HepG2 (cell line): ENCODE results near the gene CYP2A13. TPM values are rescaled to one million over a fixed set of nuclear protein-coding genes. Genes with fewer than 3 reads are reported as not detected.

ENCODE experiments used
- ATAC-seq: fragments of 200-7000 bp; cut with Tn5 transposase; 3 replicates; pipeline ENCODE4 v1.9.1; 2020; ENCODE audit warnings: mild to moderate bottlenecking, moderate library complexity
- BruUV-seq: library from RNA; stranded (reverse); fragments of 400-500 nt; replicated peaks from 2 replicates; lab custom pipeline; 2021; lab: Mats Ljungman, UMichigan
- CTCF ChIA-PET: fragments of 300-600 bp; formaldehyde crosslinking; extraction: SDS; loops from one replicate; lab custom pipeline; 2021; ENCODE audit warnings: low total read pairs, inconsistent platforms, low intra/inter-chr PET ratio; lab: Yijun Ruan, JAX
- POLR2A ChIA-PET: fragments of 350-600 bp; sonication (Branson Sonifier 250); formaldehyde crosslinking; loops from one replicate; lab custom pipeline; 2020; ENCODE audit warnings: antibody characterized with exemption, inconsistent platforms; lab: Yijun Ruan, JAX
- DNase-seq: peaks from one replicate; pipeline ENCODE4 v3.0.0-alpha.2; 2015; ENCODE audit warnings: low spot score
- FAIRE-seq: peaks from 3 replicates; lab custom pipeline; 2011; peaks lifted over from hg19 to GRCh38; lab: Jason Lieb, UNC
- H2AFZ ChIP-seq: one replicate; pipeline ENCODE4 v1.6.1; 2011; ENCODE audit warnings: low read length, inconsistent platforms
- H3K27ac ChIP-seq: fragments of 300-600 bp; 3 replicates; pipeline ENCODE4 v1.8.0; 2011; ENCODE audit warnings: mixed run types, mild to moderate bottlenecking, mixed read lengths, low read length, inconsistent platforms; ENCODE audit not compliant: insufficient read depth; ENCODE audit errors: extremely low read length
- H3K27me3 ChIP-seq, 2 experiments: fragments of 200-600 bp in 1 of 2; 2 replicates in 1 of 2; 3 replicates in 1 of 2; pipeline versions ENCODE4 v1.6.0 to v1.8.0; 2011; ENCODE audit warnings: low read length in 2 of 2, mild to moderate bottlenecking in 2 of 2, moderate library complexity in 2 of 2, inconsistent platforms in 1 of 2; ENCODE audit not compliant: insufficient read depth in 2 of 2, control insufficient read depth in 1 of 2
- H3K36me3 ChIP-seq, 2 experiments: fragments of 200-600 bp in 1 of 2; replicated peaks in 1 of 2; 2 replicates in 1 of 2; 3 replicates in 1 of 2; pipeline versions ENCODE4 v1.5.1 to v1.8.0; 2011; ENCODE audit warnings: low read length in 2 of 2, inconsistent platforms in 1 of 2; ENCODE audit not compliant: insufficient read depth in 2 of 2, control insufficient read depth in 1 of 2
- H3K4me1 ChIP-seq: 2 replicates; pipeline ENCODE4 v1.5.1; 2012; ENCODE audit warnings: low read length, inconsistent platforms; ENCODE audit not compliant: insufficient read depth
- H3K4me2 ChIP-seq: 2 replicates; pipeline ENCODE4 v1.6.0; 2011; ENCODE audit warnings: low read depth, low read length, inconsistent platforms
- H3K4me3 ChIP-seq, 3 experiments: fragments of 200-600 bp in 1 of 3; sonication (generic), shearing (Covaris generic) in 1 of 3; replicated peaks in 1 of 3; 2 replicates each; pipeline ENCODE4 v1.5.1; 2011 to 2016; ENCODE audit warnings: low read length in 3 of 3, inconsistent platforms in 2 of 3, low read depth in 2 of 3, mild to moderate bottlenecking in 2 of 3, control low read depth in 1 of 3, mixed read lengths in 1 of 3; ENCODE audit not compliant: insufficient read depth in 1 of 3
- H3K79me2 ChIP-seq: one replicate; pipeline ENCODE4 v1.6.1; 2011; ENCODE audit warnings: low read length, inconsistent platforms; ENCODE audit not compliant: insufficient read depth
- H3K9ac ChIP-seq: 2 replicates; pipeline ENCODE4 v1.6.0; 2011; ENCODE audit warnings: mild to moderate bottlenecking, low read depth, low read length, inconsistent platforms; ENCODE audit not compliant: insufficient read depth
- H3K9me3 ChIP-seq: 2 replicates; pipeline ENCODE4 v1.5.1; 2012; ENCODE audit warnings: mild to moderate bottlenecking, low read length
- H4K20me1 ChIP-seq: 2 replicates; pipeline ENCODE4 v1.6.0; 2011; ENCODE audit warnings: inconsistent platforms, mild to moderate bottlenecking, low read length, moderate library complexity; ENCODE audit not compliant: insufficient read depth
- CEBPB ChIP-seq: IDR thresholded peaks from 2 replicates; pipeline ENCODE4 v1.6.1; 2011; ENCODE audit warnings: low read depth, low read length, improper control_type of control experiment, borderline replicate concordance
- CTCF ChIP-seq: sonication (generic); formaldehyde crosslinking; IDR thresholded peaks from 2 replicates; pipeline ENCODE4 v1.5.0; 2020; ENCODE audit warnings: mild to moderate bottlenecking, missing genetic modification reagents, moderate library complexity
- NONO ChIP-seq, 2 experiments: fragments of 450-650 bp in 1 of 2; sonication (generic) in 1 of 2; formaldehyde crosslinking in 1 of 2; IDR thresholded peaks in 1 of 2; conservative IDR thresholded peaks in 1 of 2; 2 replicates each; pipeline versions ENCODE4 v1.6.1 to v1.8.0; 2017 to 2022; ENCODE audit warnings: mild to moderate bottlenecking in 1 of 2, missing genetic modification reagents in 1 of 2, moderate library complexity in 1 of 2
- ZEB1 ChIP-seq: IDR thresholded peaks from 2 replicates; pipeline ENCODE4 v1.6.1; 2012; ENCODE audit warnings: mild to moderate bottlenecking, low read depth, inconsistent platforms; ENCODE audit not compliant: insufficient replicate concordance
- WGBS: methylation state at CpG from one replicate; pipeline ENCODE4 v1.1.6; 2017; ENCODE audit warnings: low lambda C conversion rate; 5-methylcytosine and 5-hydroxymethylcytosine counted together
- in situ Hi-C: cut with HindIII; loops from 2 replicates; pipeline ENCODE4 v1.10.0; 2017; ENCODE audit warnings: low pct_unique_long_range_greater_than_20kb; ENCODE audit not compliant: extremely low pct_ligation_motif_present
- intact Hi-C: fragments of 100-400 bp; cut with micrococcal nuclease; formaldehyde crosslinking; loops from one replicate; pipeline ENCODE4 v1.10.0; 2022; ENCODE audit not compliant: unreplicated experiment
- polyA plus RNA-seq, 8 experiments: library from polyadenylated mRNA; depleted of rRNA in 3 of 8; stranded (reverse) in 7 of 8; unstranded in 1 of 8; fragments of >200 nt; fragmentation: Illumina TruSeq in 4 of 8; extraction: Trizol in 4 of 8; gene quantifications; 2 replicates each; pipeline versions ENCODE4 v1.2.1 to v1.2.3, GENCODE V29; 2011 to 2016; ENCODE audit warnings: low read depth in 4 of 8, missing spikeins in 1 of 8, mixed read lengths in 1 of 8; ENCODE audit not compliant: insufficient read depth in 1 of 8
- total RNA-seq, 5 experiments: library from RNA; depleted of rRNA; stranded (reverse); fragments of >200 nt; fragmentation: Illumina TruSeq; extraction: Trizol; gene quantifications; 2 replicates each; pipeline ENCODE4 v1.2.3, GENCODE V29; 2016; ENCODE audit warnings: low read depth in 1 of 5

The CYP2A13 gene
- total and polyA plus RNA-seq, 2 of the 13 experiments (the other 11 are each of a cell fraction or from before 2014, with no cell fraction given) = not detected

- WGBS = 3% methylated on average over 3 of the region's 3 CpGs
- FAIRE-seq = no peak
- BruUV-seq = no TSS peak
Observed at GRCh38 chr19:41106177-41106576, 17.9 kb downstream of the CYP2A13 start.

GRCh38 chr19:41111296-41111695, 23.0 kb downstream of the CYP2A13 start:
- no peaks in the 10 kb centered on the region for H4K20me1 ChIP-seq
- CTCF ChIA-PET = no interaction called here
- no peak overlapping the region for H2AFZ ChIP-seq
- ATAC-seq (no peak), DNase-seq (no peak), FAIRE-seq (no peak)
- no peaks in the 10 kb centered on the region for H3K4me1 ChIP-seq
- no TSS peak for BruUV-seq
- H3K27ac ChIP-seq = no peak overlapping the region
- intact Hi-C loops = no loop called here
- no peak overlapping the region for H3K9ac ChIP-seq
- H3K4me3 ChIP-seq = no peak overlapping the region
- H3K9me3 ChIP-seq = no peaks in the 10 kb centered on the region
- in situ Hi-C loops = no loop called here
- H3K27me3 ChIP-seq = peaks cover 0 to 13% of the 10 kb centered on the region in 2 experiments; a peak in 2 of 5 replicates
- H3K36me3 ChIP-seq = no peaks in the 10 kb centered on the region
- POLR2A ChIA-PET = no interaction called here
- no peak for TF ChIP-seq CTCF (CRISPR knock-in tag)
- H3K4me2 ChIP-seq = no peak overlapping the region
- no peaks in the 10 kb centered on the region for H3K79me2 ChIP-seq
- WGBS = 41% methylated on average over 9 of the region's 9 CpGs

More at GRCh38 chr19:41106177-41106576, 17.9 kb downstream of the CYP2A13 start:
- Histone ChIP-seq H3K36me3 (no peaks in the 10 kb centered on the region), H3K27ac (no peak overlapping the region), H3K4me1 (no peaks in the 10 kb centered on the region), H3K79me2 (no peaks in the 10 kb centered on the region), H3K27me3 (peaks cover 0 to 4% of the 10 kb centered on the region in 2 experiments; a peak in 1 of 5 replicates), H3K4me3 (no peak overlapping the region), H3K4me2 (no peak overlapping the region), H3K9ac (no peak overlapping the region), H3K9me3 (no peaks in the 10 kb centered on the region), H2AFZ (no peak overlapping the region), H4K20me1 (no peaks in the 10 kb centered on the region)
- TF ChIP-seq CEBPB (peak; percentile 67), NONO (IDR thresholded peaks at IDR 0.05) (no peak), NONO (CRISPR knock-in tag; conservative IDR thresholded peaks at IDR 0.05) (no peak), ZEB1 (no peak)
- in situ Hi-C loops = no loop called here
- POLR2A ChIA-PET = no interaction called here
- intact Hi-C loops = no loop called here
- no peak for DNase-seq
- ATAC-seq = no peak
- CTCF ChIA-PET = no interaction called here
